ENCODE results near the gene HOXA11.

Gene HOXA11

GRCh38 chr7:27205325-27206280, 20.6 kb upstream of the HOXA11 start:
- DNase-seq (ENCODE audit: low read depth): no peak

DNA sequence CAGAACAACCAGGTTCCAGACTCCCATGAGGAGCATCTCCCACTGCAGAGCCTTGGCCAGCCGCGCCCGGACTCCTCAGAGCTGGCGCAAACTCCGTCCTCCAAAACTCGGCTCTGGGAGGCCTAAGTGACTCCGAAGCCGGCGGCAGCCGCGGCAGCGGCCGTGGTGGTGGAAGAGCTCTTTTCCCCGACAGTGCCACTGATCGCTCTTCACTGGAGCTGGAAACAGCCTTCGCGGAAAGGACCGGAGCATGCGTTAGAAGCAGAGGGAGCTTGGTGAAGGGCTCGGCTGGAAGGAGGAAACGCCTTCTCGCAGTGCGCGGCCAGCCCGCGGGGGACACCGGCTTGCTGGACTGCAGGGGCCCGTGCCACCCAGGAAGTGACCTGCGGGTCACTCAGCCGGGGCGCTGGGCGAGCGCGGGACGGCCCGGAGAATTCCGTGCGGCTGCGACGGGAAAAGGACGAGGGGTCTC, 19.9 kb upstream of the HOXA11 start:
- no peak for DNase-seq (ENCODE audit: low read depth)

GRCh38 chr7:27203964-27204594, 19.0 kb upstream of the HOXA11 start:
- DNase-seq (ENCODE audit: low read depth): no peak

DNA sequence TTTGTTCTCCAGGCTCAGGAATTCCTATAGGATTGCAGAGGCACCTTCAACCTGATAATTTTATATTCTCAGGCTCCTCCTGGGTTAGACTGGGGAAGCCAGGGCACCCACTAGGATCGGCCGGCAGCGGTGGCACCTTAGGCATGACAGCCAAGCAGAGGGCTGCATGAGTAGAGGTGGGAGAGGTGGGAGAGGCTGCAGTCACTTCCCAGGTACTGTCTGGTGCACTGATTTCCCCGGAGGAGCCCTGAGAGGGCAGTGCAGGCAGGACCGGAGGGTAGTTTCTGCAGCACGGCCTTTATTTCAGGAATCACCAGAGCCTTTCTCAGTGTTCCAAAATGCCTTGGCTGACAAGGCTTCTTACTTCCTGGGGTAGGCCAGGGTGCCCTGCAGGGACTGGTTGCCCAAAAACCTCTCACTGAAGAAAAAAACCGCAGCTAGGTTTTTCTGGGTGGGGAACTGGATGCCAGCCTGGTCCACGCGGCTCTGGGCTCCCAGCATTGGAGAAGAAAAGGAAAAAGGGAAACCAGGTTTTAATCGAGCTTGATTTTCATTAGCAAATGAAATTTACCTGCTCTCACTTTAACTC, 18.4 kb upstream of the HOXA11 start:
- no peak for DNase-seq (ENCODE audit: low read depth)

- DNase-seq (ENCODE audit: low read depth): no peak
These were observed 17.8 kb upstream of the HOXA11 start for GRCh38 chr7:27202862-27203134.

- DNase-seq (ENCODE audit: low read depth): no peak
These were observed 17.2 kb upstream of the HOXA11 start for GRCh38 chr7:27202018-27202861.

DNA sequence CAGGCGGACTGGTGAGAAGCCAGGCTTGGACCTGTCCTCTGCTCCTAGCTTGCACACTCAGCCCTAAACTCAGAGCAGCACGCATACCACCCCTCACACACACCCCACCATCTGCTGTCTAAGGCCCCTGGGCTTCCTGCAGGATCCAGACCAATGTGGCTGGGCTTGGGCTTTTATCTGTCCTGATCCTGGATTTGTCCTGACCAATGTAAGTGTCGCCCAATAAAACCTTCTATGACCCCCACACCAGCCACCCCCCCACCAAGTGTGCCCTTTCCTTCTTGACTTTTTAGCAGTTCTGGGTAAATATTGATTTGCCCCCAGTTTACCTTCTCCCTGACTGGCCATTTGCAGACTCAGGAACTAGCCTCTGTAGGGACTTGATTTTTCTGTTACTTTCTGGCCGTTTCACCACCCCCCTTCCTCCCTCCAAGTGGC, 16.6 kb upstream of the HOXA11 start:
- no peak for DNase-seq (ENCODE audit: low read depth)

GRCh38 chr7:27200761-27201579, 15.9 kb upstream of the HOXA11 start:
- no peak for DNase-seq (ENCODE audit: low read depth)

GRCh38 chr7:27199849-27200760, 15.1 kb upstream of the HOXA11 start, which contains the start of gene HOXA13:
HOXA13 (minus strand) TSS chr7:27200091; CDS start chr7:27200077, 14 bp downstream.
- no peak for DNase-seq (ENCODE audit: low read depth)

GRCh38 chr7:27198871-27199801, 14.1 kb upstream of the HOXA11 start:
- no peak for DNase-seq (ENCODE audit: low read depth)

- no peak for DNase-seq (ENCODE audit: low read depth)
These were observed 13.3 kb upstream of the HOXA11 start for GRCh38 chr7:27198138-27198841.

DNA sequence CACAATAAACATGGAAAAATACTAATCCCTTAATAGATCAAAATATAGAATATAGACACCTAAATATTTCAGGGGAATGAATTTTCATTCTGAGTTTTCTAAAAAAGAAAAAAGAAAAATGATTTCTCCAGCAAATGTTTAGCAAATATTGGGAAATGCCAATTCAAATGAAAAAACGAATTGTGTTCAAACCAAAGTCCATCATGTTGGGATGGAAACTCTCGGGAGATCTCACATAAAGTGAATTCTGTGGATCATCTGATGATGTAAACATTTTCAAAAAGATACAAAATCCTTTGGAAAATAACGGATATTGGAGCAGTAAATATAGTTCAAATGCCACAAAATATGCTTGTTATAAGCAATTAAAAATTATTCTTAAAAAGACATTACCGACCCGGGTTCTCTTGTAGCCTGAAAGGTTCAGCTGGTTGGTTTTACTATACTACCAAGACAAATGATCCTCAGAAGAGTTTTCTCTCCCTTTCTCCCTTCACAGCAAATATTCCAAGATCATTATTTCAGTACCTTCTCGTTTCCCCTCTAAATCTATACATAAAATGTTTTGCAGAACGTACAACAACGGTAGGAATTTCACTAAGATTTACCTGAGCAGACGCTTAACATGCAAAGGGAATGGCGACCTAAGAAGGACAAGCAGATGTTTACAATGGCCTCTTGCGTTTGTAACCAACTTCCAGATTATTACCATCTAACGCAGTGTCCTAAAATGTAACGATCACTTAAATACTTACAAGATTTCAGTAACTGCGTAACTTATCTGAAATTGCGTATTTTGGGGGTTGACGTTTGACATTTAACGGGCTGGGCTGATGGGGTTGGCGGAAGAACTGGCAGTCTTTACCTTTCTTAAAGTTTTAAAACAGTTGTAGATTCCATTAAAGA, 12.4 kb upstream of the HOXA11 start:
- DNase-seq (ENCODE audit: low read depth): no peak

- peak; percentile 74 for DNase-seq (ENCODE audit: low read depth)
These were observed 11.3 kb upstream of the HOXA11 start for GRCh38 chr7:27196287-27196767.

DNA sequence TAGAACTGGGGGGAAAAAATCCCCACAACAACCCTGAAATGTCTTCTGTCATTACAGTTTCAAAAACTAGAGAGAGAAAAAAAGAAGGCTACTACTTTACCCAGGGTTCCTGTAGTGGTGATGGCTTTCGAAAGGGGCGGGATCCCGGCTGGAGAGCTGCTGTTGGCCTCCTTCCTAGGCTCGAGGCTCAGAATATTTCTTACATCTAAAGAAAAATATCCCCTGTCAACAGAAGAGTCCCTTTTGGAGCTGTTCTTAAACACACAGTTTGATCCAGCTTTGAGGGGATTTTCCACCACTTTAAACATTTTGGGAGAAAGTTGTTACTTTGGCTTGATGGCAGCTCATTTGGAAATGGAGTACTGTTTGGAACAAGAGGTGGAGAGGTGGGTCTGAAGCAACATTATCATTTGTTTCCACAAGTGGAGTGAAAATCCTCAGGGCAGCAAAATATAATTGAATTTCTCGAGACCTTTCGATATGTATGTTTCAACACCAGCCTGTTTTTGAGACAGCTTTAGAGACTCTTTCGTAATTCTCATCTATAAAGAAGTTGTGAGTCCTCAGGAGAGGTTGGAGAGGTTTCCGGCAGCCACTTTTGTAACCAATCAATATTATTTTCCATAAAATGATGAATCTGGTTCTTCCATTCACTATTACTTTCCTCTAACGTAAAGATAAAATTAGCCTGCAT, 9.8 kb upstream of the HOXA11 start:
- DNase-seq (ENCODE audit: low read depth): no peak

DNA sequence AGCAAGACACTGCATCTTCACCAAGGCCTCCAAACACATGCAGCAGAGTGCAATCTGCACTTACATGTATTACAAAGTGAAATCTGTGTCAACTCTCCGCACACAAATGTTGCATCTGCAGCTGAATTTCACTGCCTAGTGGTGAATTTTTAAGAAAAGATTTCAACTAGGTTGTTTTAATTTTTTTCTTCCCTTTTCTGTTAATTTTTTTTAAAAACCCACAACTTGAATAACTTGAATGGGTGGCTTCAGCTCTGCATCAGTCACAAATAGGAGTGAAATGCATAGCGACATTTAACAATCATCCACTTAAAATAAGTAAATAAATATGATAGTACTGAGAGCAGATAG, 8.9 kb upstream of the HOXA11 start:
- DNase-seq (ENCODE audit: low read depth): no peak

DNA sequence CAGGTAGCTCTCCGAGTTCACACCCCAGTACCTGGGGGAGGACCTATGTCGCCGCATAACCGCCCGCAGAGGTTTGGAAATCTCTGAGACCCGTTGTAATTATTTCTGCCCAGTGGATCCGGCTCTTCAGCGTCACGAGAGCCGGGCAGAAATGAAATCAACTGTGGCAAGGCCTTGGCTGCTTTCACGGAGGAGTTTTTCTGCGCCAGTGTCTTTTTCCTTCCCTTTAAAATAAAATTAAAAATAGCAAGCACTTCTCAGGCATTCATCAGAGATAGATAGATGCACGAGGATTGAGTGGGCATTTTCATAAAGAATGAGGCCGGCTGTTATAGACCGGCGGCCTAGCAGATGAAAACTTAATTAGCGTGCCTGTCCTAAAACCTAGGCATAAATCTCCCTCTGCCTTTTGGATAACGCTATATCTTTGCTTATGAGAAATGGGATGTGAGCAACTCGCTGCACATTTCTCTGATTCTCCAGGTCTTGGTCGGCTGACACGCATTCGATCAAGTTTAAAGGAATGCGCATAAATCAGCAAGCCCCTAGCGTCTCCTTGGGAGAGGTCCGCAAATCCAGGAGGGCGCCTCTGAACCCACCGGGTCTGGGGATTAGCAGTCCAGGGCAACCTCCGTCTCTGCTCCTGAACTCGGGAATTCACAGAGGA, 8.4 kb upstream of the HOXA11 start:
- no peak for DNase-seq (ENCODE audit: low read depth)
